Measurements from ENCODE around the gene TCP11.

TCP11 gene

DNA sequence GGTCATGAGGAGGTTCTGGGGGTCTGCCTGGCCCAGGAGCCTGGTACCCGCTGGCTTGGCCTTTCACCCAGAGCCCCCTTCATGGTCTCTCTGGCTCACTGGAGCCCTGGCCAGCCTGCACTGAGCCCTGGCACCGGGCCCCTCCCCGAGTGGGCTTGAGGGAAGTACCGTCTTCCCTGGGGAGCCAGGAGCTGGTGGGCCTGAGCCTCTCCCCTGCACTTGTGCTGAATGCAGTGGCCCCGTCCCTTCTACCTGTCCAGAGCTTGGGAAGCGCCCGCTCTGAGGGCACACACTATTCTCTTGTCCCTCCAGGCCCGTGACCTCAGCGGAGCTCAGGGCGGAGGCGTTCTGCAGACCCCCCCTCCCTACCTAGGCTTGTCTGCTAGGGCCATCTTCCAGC lies 62.2 kb downstream of the TCP11 start:
- DNase-seq = no peak

DNA sequence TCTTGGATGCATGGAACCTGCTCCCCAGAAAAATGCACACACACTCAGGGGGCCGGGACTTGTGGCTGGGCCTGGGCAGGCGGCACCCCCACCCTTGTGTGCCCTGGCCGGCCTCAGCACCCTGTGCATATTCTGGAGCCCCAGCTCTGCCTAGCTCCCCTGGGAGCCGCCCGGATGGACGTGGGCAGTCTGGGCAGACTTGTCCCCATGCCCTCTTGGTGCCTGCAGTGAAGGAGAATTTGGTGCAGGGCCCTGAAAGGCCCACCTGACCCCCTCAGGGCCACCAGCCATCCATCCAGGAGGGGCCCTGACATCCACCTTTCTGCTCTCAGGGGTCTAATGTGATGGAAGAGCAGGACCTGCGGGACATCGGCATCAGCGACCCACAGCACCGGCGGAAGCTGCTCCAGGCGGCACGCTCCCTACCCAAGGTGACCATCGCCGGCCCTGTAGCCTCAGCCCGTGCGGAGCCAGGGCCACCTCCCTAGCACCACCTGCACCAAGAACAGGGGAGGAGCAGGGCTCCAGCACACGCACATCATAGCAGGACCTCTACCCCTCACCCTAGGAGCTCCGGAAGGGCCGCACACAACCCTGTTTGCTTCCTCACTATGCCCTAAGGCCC lies 62.8 kb downstream of the TCP11 start:
- no peak for DNase-seq

- DNase-seq = peak; percentile 2
Measured at GRCh38 chr6:35077713-35078105, 63.4 kb downstream of the TCP11 start.

DNA sequence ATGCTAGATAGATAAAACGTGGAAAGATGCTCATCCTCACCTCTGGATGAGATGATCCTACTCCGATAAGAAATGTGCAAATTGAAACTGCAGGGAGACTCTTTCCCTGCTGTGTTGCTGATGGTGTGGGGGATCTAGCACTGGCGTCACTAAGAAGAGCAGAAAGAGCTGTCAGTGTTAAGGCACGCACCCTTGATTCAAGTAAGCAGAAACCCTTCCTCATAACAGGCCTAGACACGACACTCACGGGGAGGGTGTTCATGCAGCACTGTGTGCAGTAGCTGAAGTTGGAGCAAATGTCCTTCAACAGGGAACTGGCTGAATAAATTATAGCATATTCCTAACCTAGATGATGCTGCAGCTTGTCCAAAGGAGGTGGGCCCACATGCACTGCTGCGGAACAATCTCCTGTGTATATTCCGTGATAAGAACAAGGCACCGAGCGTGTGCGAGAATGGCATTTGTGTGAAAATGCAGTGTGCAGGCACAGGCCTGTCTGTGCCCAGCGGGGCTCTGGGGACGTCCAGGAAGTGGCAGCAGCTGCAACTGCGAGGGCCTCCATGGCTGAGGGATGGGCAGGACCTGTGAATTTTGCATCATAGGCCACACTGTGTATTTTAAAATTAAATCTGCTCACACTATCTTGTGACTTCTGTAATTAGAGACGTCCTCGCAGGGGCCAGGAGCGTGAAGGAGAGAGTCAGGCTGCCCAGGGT lies 64.0 kb downstream of the TCP11 start:
- no peak for DNase-seq

DNA sequence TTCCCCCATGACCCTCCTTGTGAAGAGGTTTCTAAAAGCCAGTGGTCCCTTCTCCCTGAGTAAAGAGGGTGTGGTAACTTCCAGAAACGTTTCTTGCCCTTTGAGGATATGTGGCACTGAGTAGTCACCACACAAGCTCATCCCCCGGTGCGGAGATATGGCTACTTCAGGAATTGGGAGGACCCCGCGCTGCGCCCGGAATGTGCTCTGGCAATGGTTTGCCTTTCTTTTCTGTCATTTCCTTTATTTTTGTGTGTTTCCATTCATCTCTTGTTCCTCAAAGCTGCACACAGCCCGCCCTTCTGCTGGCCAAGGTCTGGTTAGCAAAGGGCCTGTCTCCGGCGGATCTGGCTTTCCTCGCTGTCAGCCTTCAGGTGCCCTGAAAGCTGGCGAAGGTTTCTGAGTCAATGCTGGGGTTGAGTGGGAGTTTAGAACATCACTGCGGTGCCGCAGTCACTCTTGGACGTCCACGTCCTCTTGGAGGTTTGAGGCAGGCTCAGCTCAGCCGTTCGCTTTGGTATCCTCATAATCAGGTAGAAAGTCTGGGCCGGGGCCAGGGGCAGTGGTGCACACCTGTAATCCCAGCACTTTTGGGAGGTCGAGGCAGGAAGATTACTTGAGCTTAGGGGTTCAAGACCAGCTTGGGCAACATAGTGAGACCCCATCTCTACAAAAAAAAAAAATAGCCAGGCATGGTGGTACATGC lies 67.2 kb downstream of the TCP11 start:
- DNase-seq = no peak

DNA sequence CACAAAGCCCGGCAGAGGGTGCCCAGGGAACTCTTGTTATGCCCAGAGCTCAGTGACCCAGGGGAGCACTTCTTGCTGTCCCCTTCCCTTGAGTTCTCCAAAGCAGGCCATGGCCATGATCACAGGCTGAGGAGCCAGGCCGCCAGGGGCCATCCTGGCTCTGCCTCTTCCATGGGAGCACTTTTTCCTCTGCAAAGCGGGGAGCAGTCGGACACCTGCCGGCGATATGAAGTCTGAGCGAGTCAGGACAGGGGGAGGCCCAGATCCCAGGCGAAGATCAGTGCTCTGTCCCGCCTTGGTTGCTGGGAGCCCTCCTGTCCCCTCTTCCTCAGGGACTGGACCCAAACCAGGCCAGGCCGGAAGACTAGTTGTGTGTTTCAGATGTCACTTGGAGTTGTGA lies 67.9 kb downstream of the TCP11 start:
- no peak for DNase-seq

DNA sequence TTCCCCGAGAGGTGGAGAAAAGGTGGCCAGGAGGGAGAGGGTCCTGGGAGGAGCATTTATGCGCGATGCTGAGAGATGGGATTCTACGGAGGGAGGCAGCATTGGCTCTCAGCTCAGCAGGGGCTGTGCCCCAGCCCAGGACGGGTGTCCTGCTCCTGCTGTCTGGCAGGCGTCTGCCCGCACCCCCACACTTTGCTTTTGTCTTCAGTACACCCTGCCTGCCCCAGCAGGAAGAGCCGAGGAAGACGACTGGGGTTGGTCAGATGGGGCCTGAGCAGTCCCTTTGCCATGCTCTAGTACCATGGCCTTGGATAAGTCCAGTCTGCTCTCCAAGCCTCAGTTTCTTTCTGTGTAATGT lies 68.5 kb downstream of the TCP11 start:
- DNase-seq = no peak

DNA sequence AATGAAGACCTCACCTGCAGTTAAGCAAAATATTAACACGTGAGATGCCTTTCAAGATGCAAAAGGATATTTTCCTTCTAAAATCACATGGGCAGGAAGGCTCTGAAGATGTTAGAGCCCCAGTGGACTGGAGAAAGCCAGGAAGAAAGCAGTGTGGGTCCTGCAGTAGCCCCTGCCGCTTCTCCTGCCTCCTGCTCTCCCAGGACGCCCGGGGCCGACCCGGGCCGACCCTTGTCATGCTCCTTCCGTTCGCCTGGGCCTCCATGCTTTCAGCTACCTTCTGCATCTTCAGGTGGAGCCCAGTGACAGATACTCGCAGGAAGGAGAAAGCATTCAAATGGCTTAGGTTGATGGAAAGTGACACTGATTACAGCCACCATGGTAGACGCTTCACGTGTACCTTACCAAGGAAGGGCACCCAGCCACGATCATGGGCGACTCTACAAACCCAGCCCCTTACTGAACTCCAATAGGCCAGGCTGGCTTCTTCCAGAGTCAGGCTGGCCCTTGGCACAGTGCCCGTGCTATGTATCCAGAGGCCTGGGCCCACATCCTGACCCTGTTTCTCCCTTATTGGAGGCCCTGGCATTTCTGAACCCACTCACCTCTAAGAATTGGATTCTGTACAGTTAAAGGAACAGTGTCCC lies 69.0 kb downstream of the TCP11 start:
- no peak for DNase-seq

- DNase-seq = no peak
Measured at GRCh38 chr6:35071347-35071994, 69.7 kb downstream of the TCP11 start.

DNA sequence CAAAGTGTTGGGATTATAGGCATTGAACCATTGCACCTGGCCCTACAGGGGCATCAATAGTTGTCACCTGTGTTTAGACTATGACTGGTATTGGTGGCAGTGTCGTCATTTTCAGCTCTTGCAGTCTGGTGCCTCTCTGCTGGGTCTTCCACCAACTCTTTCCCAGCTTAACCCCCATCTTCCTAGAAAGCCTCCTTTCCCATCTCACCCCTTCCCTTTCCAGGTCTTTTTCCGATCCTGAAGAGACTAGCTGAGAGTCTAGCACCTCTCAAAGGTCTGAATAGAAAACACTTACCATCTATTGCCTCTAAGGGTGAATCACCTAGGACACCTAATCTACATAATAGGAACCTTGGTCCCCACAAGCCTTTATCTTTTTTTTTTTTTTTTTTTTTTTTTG lies 71.0 kb downstream of the TCP11 start:
- no peak for DNase-seq

GRCh38 chr6:35069262-35069661 lies 71.9 kb downstream of the TCP11 start:
- no peak for DNase-seq

GRCh38 chr6:35068644-35069043 lies 72.5 kb downstream of the TCP11 start:
- no peak for DNase-seq

DNA sequence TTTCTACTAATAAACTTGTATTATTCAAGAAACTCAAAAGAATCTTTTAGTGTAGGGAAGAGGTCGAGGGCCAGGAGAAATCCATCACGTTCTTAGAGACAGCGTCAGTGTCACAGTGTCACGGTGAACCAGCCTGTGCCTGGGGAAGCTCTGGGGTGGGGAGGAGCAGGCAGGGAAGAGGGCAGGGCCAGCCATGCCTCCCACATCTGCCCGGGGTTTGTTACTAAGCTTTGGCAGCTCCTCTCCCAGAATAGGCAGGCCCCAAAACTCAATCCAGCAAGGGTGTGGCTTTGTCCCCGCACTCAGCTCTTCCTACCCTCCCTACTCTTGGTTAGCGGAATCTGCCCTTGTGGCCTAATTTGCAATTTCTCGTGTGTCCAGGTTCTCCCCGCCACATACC lies 72.9 kb downstream of the TCP11 start:
- DNase-seq = no peak
